SK-N-SH treated with all-trans-retinoic acid at 6 μM for 48 hours (cell line): ENCODE data around the gene C10orf95.
A peak's percentile ranks its signal among the peaks of the same experiment; 100 is the strongest.

Source experiments
- ATAC-seq: fragments of 200-7000 bp; cut with Tn5 transposase; 3 replicates; pipeline ENCODE4 v1.9.1; 2020; ENCODE audit warnings: mild to moderate bottlenecking, moderate library complexity
- ARNTL ChIP-seq: fragments of 450-650 bp; formaldehyde crosslinking; IDR thresholded peaks from 2 replicates; pipeline ENCODE4 v1.5.0; 2020; ENCODE audit warnings: low read depth, mild to moderate bottlenecking, moderate library complexity, borderline replicate concordance
- BACH2 ChIP-seq: fragments of 250-450 bp; sonication (Bioruptor Pico); IDR thresholded peaks from 2 replicates; pipeline ENCODE4 v1.9.0; 2021; ENCODE audit warnings: mild to moderate bottlenecking, borderline replicate concordance
- CSDC2 ChIP-seq: fragments of 250-450 bp; sonication (Bioruptor Pico); IDR thresholded peaks from 2 replicates; pipeline ENCODE4 v1.5.0; 2020; ENCODE audit warnings: mild to moderate bottlenecking, moderate library complexity
- PPARA ChIP-seq: fragments of 250-450 bp; sonication (Bioruptor Pico); IDR thresholded peaks from 2 replicates; pipeline ENCODE4 v1.5.0; 2020; ENCODE audit warnings: mild to moderate bottlenecking, borderline replicate concordance
- RARB ChIP-seq: fragments of 250-450 bp; sonication (Bioruptor Pico); IDR thresholded peaks from 2 replicates; pipeline ENCODE4 v1.8.0; 2021; ENCODE audit warnings: mild to moderate bottlenecking, moderate library complexity
- SNAI2 ChIP-seq: fragments of 250-450 bp; sonication (Bioruptor Pico); IDR thresholded peaks from 2 replicates; pipeline ENCODE4 v1.5.0; 2020; ENCODE audit warnings: mild to moderate bottlenecking, moderate library complexity
- TCF4 ChIP-seq: fragments of 250-450 bp; sonication (Bioruptor Pico); IDR thresholded peaks from 2 replicates; pipeline ENCODE4 v1.8.0; 2021; ENCODE audit warnings: mild to moderate bottlenecking, moderate library complexity, borderline replicate concordance
- TOX ChIP-seq: fragments of 250-450 bp; sonication (Bioruptor Pico); IDR thresholded peaks from 2 replicates; pipeline ENCODE4 v1.8.0; 2021; ENCODE audit warnings: mild to moderate bottlenecking, moderate library complexity, borderline replicate concordance
- ZC3H10 ChIP-seq: fragments of 250-450 bp; sonication (Bioruptor Pico); IDR thresholded peaks from 2 replicates; pipeline ENCODE4 v1.5.1; 2021; ENCODE audit warnings: mild to moderate bottlenecking, moderate library complexity
- ZFP3 ChIP-seq: fragments of 250-450 bp; sonication (Bioruptor Pico); IDR thresholded peaks from 2 replicates; pipeline ENCODE4 v1.5.0; 2020; ENCODE audit warnings: mild to moderate bottlenecking, moderate library complexity
- ZNF70 ChIP-seq: fragments of 450-650 bp; formaldehyde crosslinking; IDR thresholded peaks from 2 replicates; pipeline ENCODE4 v1.5.0; 2020; ENCODE audit warnings: mild to moderate bottlenecking, moderate library complexity
- TF ChIP-seq, protein P1 (sequence below): fragments of 250-450 bp; sonication (Bioruptor Pico); IDR thresholded peaks from 2 replicates; pipeline ENCODE4 v1.8.0; 2020; ENCODE audit warnings: mild to moderate bottlenecking, moderate library complexity, borderline replicate concordance
- TF ChIP-seq, protein P2 (sequence below): fragments of 250-450 bp; sonication (Bioruptor Pico); IDR thresholded peaks from 2 replicates; pipeline ENCODE4 v1.5.1; 2020; ENCODE audit warnings: low read depth, mild to moderate bottlenecking, moderate library complexity
- TF ChIP-seq, protein P3 (sequence below): fragments of 250-450 bp; sonication (Bioruptor Pico); IDR thresholded peaks from 2 replicates; pipeline ENCODE4 v1.8.0; 2021; ENCODE audit warnings: low read depth, mild to moderate bottlenecking, moderate library complexity, borderline replicate concordance
- TF ChIP-seq, protein P4 (sequence below): fragments of 250-450 bp; sonication (Bioruptor Pico); IDR thresholded peaks from 2 replicates; pipeline ENCODE4 v1.5.1; 2021; ENCODE audit warnings: mild to moderate bottlenecking, moderate library complexity
- TF ChIP-seq, protein P5 (sequence below): fragments of 250-450 bp; sonication (Bioruptor Pico); IDR thresholded peaks from 2 replicates; pipeline ENCODE4 v1.5.0; 2020; ENCODE audit warnings: mild to moderate bottlenecking, moderate library complexity

The C10orf95 gene

DNA sequence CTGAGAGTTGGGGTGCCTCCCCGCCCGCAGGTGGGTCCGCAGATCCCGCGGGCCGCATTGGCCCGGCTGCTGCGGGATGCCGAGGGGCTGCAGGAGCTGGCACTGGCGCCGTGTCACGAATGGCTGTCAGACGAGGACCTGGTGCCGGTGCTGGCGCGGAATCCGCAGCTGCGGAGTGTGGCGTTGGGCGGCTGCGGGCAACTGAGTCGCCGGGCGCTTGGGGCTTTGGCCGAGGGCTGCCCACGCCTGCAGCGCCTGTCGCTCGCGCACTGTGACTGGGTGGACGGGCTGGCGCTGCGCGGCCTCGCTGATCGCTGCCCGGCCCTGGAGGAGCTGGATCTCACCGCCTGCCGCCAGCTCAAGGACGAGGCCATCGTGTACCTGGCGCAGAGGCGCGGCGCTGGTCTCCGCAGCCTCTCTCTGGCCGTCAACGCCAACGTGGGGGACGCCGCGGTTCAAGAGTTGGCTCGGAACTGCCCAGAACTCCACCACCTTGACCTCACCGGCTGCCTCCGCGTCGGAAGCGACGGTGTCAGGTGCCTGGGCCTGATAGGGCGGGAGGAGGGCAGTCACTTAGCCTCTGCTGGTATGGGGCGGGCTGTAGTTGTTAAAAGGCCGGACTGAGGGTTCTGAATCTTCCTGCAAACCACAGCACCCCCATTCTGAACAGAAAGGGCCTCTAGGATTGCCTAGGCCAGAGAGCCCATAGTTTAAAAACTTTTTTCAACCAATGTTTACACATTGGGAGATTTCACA lies 29.4 kb downstream of the C10orf95 start:
- no peak for TF ChIP-seq TCF4 (CRISPR knock-in tag)
- peak; percentile 16 for ATAC-seq

DNA sequence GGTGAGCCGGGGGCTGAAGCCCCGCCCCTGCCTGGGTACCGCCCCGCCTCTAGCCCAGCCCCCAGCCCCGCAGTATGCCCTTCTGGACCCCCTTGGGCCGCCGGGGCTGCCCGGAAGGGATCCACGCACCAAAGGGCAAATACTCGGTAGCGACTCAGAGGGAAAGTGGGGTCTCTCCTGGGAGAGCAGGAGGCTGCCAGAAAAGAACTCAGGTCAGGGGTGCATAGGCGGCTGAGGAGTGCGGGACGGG lies 29.9 kb downstream of the C10orf95 start:
- no peak; the same call in 2 of the 3 replicates for ATAC-seq
- TF ChIP-seq BACH2 (CRISPR knock-in tag) (no peak), RARB (CRISPR knock-in tag) (no peak), PPARA (CRISPR knock-in tag) (no peak), ZNF70 (CRISPR knock-in tag) (no peak), ZFP3 (CRISPR knock-in tag) (no peak), TOX (no peak), ARNTL (no peak), CSDC2 (CRISPR knock-in tag) (no peak), SNAI2 (no peak), ZC3H10 (CRISPR knock-in tag) (no peak)
- TF ChIP-seq, protein P1, sequence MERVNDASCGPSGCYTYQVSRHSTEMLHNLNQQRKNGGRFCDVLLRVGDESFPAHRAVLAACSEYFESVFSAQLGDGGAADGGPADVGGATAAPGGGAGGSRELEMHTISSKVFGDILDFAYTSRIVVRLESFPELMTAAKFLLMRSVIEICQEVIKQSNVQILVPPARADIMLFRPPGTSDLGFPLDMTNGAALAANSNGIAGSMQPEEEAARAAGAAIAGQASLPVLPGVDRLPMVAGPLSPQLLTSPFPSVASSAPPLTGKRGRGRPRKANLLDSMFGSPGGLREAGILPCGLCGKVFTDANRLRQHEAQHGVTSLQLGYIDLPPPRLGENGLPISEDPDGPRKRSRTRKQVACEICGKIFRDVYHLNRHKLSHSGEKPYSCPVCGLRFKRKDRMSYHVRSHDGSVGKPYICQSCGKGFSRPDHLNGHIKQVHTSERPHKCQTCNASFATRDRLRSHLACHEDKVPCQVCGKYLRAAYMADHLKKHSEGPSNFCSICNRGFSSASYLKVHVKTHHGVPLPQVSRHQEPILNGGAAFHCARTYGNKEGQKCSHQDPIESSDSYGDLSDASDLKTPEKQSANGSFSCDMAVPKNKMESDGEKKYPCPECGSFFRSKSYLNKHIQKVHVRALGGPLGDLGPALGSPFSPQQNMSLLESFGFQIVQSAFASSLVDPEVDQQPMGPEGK (CRISPR knock-in tag) = no peak
- TF ChIP-seq, protein P2, sequence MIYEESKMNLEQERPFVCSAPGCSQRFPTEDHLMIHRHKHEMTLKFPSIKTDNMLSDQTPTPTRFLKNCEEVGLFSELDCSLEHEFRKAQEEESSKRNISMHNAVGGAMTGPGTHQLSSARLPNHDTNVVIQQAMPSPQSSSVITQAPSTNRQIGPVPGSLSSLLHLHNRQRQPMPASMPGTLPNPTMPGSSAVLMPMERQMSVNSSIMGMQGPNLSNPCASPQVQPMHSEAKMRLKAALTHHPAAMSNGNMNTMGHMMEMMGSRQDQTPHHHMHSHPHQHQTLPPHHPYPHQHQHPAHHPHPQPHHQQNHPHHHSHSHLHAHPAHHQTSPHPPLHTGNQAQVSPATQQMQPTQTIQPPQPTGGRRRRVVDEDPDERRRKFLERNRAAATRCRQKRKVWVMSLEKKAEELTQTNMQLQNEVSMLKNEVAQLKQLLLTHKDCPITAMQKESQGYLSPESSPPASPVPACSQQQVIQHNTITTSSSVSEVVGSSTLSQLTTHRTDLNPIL (CRISPR knock-in tag) = no peak
- TF ChIP-seq, protein P3, sequence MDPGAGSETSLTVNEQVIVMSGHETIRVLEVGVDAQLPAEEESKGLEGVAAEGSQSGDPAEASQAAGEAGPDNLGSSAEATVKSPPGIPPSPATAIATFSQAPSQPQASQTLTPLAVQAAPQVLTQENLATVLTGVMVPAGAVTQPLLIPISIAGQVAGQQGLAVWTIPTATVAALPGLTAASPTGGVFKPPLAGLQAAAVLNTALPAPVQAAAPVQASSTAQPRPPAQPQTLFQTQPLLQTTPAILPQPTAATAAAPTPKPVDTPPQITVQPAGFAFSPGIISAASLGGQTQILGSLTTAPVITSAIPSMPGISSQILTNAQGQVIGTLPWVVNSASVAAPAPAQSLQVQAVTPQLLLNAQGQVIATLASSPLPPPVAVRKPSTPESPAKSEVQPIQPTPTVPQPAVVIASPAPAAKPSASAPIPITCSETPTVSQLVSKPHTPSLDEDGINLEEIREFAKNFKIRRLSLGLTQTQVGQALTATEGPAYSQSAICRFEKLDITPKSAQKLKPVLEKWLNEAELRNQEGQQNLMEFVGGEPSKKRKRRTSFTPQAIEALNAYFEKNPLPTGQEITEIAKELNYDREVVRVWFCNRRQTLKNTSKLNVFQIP (CRISPR knock-in tag) = no peak

DNA sequence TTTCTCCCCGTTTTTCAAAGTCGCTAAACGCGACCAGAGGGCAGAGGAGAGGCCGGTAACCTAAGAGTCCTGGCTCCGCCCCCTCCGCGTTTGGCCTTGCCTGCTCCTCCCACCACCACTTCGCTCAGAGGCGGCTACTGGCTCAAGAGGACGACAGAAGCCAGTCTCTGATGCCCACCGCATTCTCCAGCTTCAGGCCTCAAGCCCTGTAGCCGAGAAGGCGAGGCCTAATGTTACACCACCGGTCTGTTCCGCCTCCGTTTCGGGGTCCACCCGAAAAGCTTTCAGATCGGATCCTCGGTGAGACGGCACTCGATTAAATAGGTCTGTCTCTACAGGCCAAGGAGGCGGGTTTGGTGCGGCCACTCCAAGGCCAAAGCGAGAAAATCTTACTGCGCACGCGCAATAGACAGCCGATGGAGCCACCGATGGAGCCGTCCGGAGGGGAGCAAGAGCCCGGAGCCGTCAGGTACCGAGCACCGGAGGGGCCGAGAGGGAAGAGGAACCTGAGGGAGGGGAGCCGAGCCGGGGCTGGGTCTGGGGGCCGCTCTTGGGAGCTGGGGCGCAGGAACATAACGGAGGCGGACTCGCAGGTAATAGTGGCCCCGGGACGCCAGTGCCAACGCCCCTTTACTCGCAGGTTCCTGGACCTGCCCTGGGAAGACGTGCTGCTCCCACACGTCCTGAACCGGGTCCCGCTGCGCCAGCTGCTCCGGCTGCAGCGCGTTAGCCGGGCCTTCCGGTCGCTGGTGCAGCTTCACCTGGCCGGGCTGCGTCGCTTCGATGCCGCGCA lies 30.4 kb downstream of the C10orf95 start, which contains the start of gene FBXL15:
Gene FBXL15, plus strand, starts transcription at position 123 of the 793 bp plus-strand sequence. Its CDS starts 294 bp downstream, at position 417.
- TF ChIP-seq ZFP3 (CRISPR knock-in tag) (peak; percentile 97), TOX (no peak)
- ATAC-seq = peak; percentile 85

DNA sequence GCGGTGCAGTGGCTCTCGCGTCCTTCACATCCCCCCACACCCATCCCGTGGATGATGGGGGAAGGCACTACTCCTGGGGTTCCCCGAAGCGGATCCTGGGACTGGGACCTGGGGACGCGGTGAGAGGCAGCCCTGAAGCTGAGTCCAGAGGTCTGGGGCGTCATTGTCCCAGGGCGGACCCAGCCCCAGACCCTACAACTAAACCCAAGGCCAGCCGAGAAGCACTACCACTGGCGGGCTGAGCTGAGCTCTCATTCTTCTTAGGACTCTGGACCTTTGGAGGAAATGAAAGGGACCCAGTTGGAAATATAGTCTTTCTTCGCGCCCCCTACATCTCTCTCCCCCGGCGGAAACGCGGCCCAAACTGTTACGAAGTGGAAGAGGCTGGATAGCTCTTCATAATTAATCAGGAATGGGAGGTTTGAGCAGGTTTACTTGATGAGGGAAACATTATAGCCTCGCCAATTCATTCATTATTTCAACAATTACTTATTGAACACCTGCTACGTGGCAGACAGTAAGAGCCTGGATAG lies 31.1 kb downstream of the C10orf95 start:
- TF ChIP-seq TOX = no peak
- no peak for TF ChIP-seq SNAI2
- TF ChIP-seq, protein P4, sequence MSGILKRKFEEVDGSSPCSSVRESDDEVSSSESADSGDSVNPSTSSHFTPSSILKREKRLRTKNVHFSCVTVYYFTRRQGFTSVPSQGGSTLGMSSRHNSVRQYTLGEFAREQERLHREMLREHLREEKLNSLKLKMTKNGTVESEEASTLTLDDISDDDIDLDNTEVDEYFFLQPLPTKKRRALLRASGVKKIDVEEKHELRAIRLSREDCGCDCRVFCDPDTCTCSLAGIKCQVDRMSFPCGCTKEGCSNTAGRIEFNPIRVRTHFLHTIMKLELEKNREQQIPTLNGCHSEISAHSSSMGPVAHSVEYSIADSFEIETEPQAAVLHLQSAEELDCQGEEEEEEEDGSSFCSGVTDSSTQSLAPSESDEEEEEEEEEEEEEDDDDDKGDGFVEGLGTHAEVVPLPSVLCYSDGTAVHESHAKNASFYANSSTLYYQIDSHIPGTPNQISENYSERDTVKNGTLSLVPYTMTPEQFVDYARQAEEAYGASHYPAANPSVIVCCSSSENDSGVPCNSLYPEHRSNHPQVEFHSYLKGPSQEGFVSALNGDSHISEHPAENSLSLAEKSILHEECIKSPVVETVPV (CRISPR knock-in tag) = no peak
- TF ChIP-seq ZC3H10 (CRISPR knock-in tag) = no peak
- TF ChIP-seq, protein P5, sequence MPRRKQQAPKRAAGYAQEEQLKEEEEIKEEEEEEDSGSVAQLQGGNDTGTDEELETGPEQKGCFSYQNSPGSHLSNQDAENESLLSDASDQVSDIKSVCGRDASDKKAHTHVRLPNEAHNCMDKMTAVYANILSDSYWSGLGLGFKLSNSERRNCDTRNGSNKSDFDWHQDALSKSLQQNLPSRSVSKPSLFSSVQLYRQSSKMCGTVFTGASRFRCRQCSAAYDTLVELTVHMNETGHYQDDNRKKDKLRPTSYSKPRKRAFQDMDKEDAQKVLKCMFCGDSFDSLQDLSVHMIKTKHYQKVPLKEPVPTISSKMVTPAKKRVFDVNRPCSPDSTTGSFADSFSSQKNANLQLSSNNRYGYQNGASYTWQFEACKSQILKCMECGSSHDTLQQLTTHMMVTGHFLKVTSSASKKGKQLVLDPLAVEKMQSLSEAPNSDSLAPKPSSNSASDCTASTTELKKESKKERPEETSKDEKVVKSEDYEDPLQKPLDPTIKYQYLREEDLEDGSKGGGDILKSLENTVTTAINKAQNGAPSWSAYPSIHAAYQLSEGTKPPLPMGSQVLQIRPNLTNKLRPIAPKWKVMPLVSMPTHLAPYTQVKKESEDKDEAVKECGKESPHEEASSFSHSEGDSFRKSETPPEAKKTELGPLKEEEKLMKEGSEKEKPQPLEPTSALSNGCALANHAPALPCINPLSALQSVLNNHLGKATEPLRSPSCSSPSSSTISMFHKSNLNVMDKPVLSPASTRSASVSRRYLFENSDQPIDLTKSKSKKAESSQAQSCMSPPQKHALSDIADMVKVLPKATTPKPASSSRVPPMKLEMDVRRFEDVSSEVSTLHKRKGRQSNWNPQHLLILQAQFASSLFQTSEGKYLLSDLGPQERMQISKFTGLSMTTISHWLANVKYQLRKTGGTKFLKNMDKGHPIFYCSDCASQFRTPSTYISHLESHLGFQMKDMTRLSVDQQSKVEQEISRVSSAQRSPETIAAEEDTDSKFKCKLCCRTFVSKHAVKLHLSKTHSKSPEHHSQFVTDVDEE (CRISPR knock-in tag) = no peak
- ATAC-seq = peak; percentile 2
